Endothelial cell of umbilical vein (primary cell): ENCODE data around the gene TFDP2. TPM values are rescaled to one million over a fixed set of nuclear protein-coding genes. Genes with fewer than 3 reads are reported as not detected.

Source experiments
- BruUV-seq: library from RNA; stranded (reverse); fragments of 400-500 nt; replicated peaks from 2 replicates; lab custom pipeline; 2021; lab: Mats Ljungman, UMichigan
- CTCF ChIA-PET: fragments of 300-600, 350-600 bp; sonication (Branson Sonifier 250); formaldehyde crosslinking; loops from one replicate; lab custom pipeline; 2021; ENCODE audit warnings: antibody characterized with exemption, inconsistent platforms; lab: Charles Lee
- POLR2A ChIA-PET: fragments of 300-600, 350-600 bp; sonication (Branson Sonifier 250); formaldehyde crosslinking; loops from one replicate; lab custom pipeline; 2021; ENCODE audit warnings: antibody characterized with exemption, inconsistent platforms; lab: Charles Lee
- DNase-seq: peaks from one replicate; pipeline ENCODE4 v3.0.0-alpha.2; 2011; ENCODE audit warnings: low read depth, low spot score
- FAIRE-seq: peaks from 2 replicates; lab custom pipeline; 2011; peaks lifted over from hg19 to GRCh38; lab: Jason Lieb, UNC
- H2AFZ ChIP-seq: 2 replicates; pipeline ENCODE4 v1.6.0; 2012; ENCODE audit warnings: low read depth, low read length, control low read depth, inconsistent platforms
- H3K27ac ChIP-seq: 2 replicates; pipeline ENCODE4 v1.5.1; 2011; ENCODE audit warnings: low read depth, mild to moderate bottlenecking, control low read depth, low read length, moderate library complexity; ENCODE audit not compliant: insufficient read depth
- H3K27me3 ChIP-seq, 2 experiments: 2 replicates each; pipeline versions ENCODE4 v1.6.0 to v1.6.1; 2011; ENCODE audit warnings: low read length in 2 of 2, mixed read lengths in 1 of 2; ENCODE audit not compliant: control insufficient read depth in 2 of 2, insufficient read depth in 2 of 2
- H3K36me3 ChIP-seq, 2 experiments: 2 replicates in 1 of 2; 3 replicates in 1 of 2; pipeline ENCODE4 v1.5.1; 2011; ENCODE audit warnings: low read length in 2 of 2, mild to moderate bottlenecking in 1 of 2, moderate library complexity in 1 of 2; ENCODE audit not compliant: control insufficient read depth in 2 of 2, insufficient read depth in 2 of 2; ENCODE audit errors: extremely low read depth in 1 of 2
- H3K4me1 ChIP-seq: 3 replicates; pipeline ENCODE4 v1.5.1; 2011; ENCODE audit warnings: mild to moderate bottlenecking, low read length; ENCODE audit not compliant: control insufficient read depth, insufficient read depth; ENCODE audit errors: extremely low read depth
- H3K4me2 ChIP-seq: 2 replicates; pipeline ENCODE4 v1.6.1; 2011; ENCODE audit warnings: low read length, control low read depth, mixed read lengths; ENCODE audit not compliant: insufficient read depth
- H3K4me3 ChIP-seq, 3 experiments: fragments of 200-600 bp in 1 of 3; sonication (generic), shearing (Covaris generic) in 1 of 3; replicated peaks in 1 of 3; 2 replicates each; pipeline ENCODE4 v1.5.1; 2011 to 2016; ENCODE audit warnings: control low read depth in 3 of 3, low read length in 3 of 3, mild to moderate bottlenecking in 2 of 3, inconsistent platforms in 1 of 3, low read depth in 1 of 3, moderate library complexity in 1 of 3; ENCODE audit not compliant: insufficient read depth in 1 of 3
- H3K79me2 ChIP-seq: 2 replicates; pipeline ENCODE4 v1.6.0; 2012; ENCODE audit warnings: low read length, inconsistent platforms; ENCODE audit not compliant: control insufficient read depth, insufficient read depth
- H3K9ac ChIP-seq: replicated peaks from 2 replicates; pipeline ENCODE3; 2011; ENCODE audit warnings: low read length, control low read depth; ENCODE audit not compliant: insufficient read depth; ENCODE audit errors: extremely low read depth
- H3K9me1 ChIP-seq: replicated peaks from 3 replicates; pipeline ENCODE4 v1.6.0; 2011; ENCODE audit warnings: mild to moderate bottlenecking, low read length; ENCODE audit not compliant: control insufficient read depth, insufficient read depth; ENCODE audit errors: extremely low read depth
- H3K9me3 ChIP-seq: replicated peaks from 2 replicates; pipeline ENCODE4 v1.5.1; 2012; ENCODE audit warnings: low read length, inconsistent platforms; ENCODE audit not compliant: control insufficient read depth, insufficient read depth
- H4K20me1 ChIP-seq: replicated peaks from 2 replicates; pipeline ENCODE3; 2011; ENCODE audit warnings: mild to moderate bottlenecking, low read length; ENCODE audit not compliant: control insufficient read depth, insufficient read depth; ENCODE audit errors: extremely low read depth
- CTCF ChIP-seq, 2 donors: IDR thresholded peaks; 1 replicate in 1 of 2; 2 replicates in 1 of 2; pipeline ENCODE4 v1.5.1; 2011; ENCODE audit warnings: low read length in 2 of 2, mild to moderate bottlenecking in 2 of 2, moderate library complexity in 2 of 2, control low read depth in 1 of 2, inconsistent platforms in 1 of 2, low read depth in 1 of 2; ENCODE audit not compliant: insufficient read depth in 1 of 2; ENCODE audit errors: extremely low read depth in 1 of 2
- EZH2 ChIP-seq: IDR thresholded peaks from 2 replicates; pipeline ENCODE4 v1.6.1; 2012; ENCODE audit warnings: borderline replicate concordance, low read depth, mild to moderate bottlenecking, moderate library complexity, low read length, inconsistent platforms; ENCODE audit not compliant: severe bottlenecking
- FOS ChIP-seq: IDR thresholded peaks from 2 replicates; pipeline ENCODE4 v1.6.1; 2011; ENCODE audit warnings: mild to moderate bottlenecking, low read length, moderate library complexity, borderline replicate concordance; ENCODE audit not compliant: insufficient read depth
- GATA2 ChIP-seq: IDR thresholded peaks from 2 replicates; pipeline ENCODE4 v1.7.0; 2011; ENCODE audit warnings: low read depth, mild to moderate bottlenecking, moderate library complexity, mixed read lengths, low read length; ENCODE audit not compliant: insufficient read length, insufficient read depth
- JUN ChIP-seq: IDR thresholded peaks from 2 replicates; pipeline ENCODE4 v1.6.1; 2011; ENCODE audit warnings: borderline replicate concordance, low read depth; ENCODE audit not compliant: insufficient read length, insufficient read depth
- MAX ChIP-seq: IDR thresholded peaks from 2 replicates; pipeline ENCODE4 v1.6.1; 2011; ENCODE audit not compliant: insufficient read depth, insufficient read length
- MYC ChIP-seq: IDR thresholded peaks from one replicate; pipeline ENCODE4 v1.6.1; 2011; ENCODE audit warnings: mild to moderate bottlenecking, low read depth, low read length
- POLR2A ChIP-seq: IDR thresholded peaks from 2 replicates; pipeline ENCODE4 v1.6.1; 2012; ENCODE audit warnings: low read depth, mild to moderate bottlenecking, control low read depth, low read length
- POLR2AphosphoS5 ChIP-seq: IDR thresholded peaks from 2 replicates; pipeline ENCODE4 v1.6.1; 2012; ENCODE audit warnings: low read depth, mild to moderate bottlenecking, control low read depth, low read length, moderate library complexity; ENCODE audit not compliant: insufficient read depth
- dilution Hi-C: fragments of 300-500 bp; cut with MboI; formaldehyde crosslinking; loops from one replicate; pipeline ENCODE4 v1.15.0; 2019; ENCODE audit warnings: low sequenced_read_pairs; ENCODE audit not compliant: extremely low pct_ligation_motif_present
- intact Hi-C: fragments of 100-400 bp; cut with micrococcal nuclease; formaldehyde crosslinking; loops from one replicate; pipeline ENCODE4 v1.10.0; 2022
- polyA plus RNA-seq, 4 experiments: library from polyadenylated mRNA; depleted of rRNA in 3 of 4; stranded (reverse) in 3 of 4; unstranded in 1 of 4; fragments of >200 nt; gene quantifications; 2 replicates each; pipeline versions ENCODE4 v1.2.1 to v1.2.3, GENCODE V29; 2011 to 2012; ENCODE audit warnings: missing spikeins in 1 of 4
- total RNA-seq: library from RNA; stranded (reverse); gene quantifications from 2 replicates; pipeline ENCODE4 v1.2.3, GENCODE V29; 2021

Gene TFDP2
- total and polyA plus RNA-seq, 2 donors (not counting 3 experiments of a cell fraction or from before 2014, with no cell fraction given) = 8.5 to 21.5 TPM

GRCh38 chr3:141959589-141960554 is 189.5 kb downstream of the TFDP2 start:
- TF ChIP-seq FOS = peak; percentile 73
- TF ChIP-seq JUN = no peak
- no peak for TF ChIP-seq MAX
- H4K20me1 ChIP-seq = no peaks in the 10 kb centered on the region
- intact Hi-C loops (no loop called here), dilution Hi-C loops (no loop called here)
- DNase-seq (no peak), FAIRE-seq (peak; percentile 26)
- ChIA-PET POLR2A (no interaction called here), CTCF (interaction anchor here (1.0 to 1.6 kb wide), 3 partner anchors 16 to 320 kb away, joined by 4 read pairs; partner anchors contain the start of gene RNF7)
- no peaks in the 10 kb centered on the region for H3K9me1 ChIP-seq
- no peaks in the 10 kb centered on the region for H3K9me3 ChIP-seq
- H3K4me2 ChIP-seq = no peak overlapping the region
- H3K4me1 ChIP-seq = no peaks in the 10 kb centered on the region
- H3K79me2 ChIP-seq = no peaks in the 10 kb centered on the region
- no TSS peak for BruUV-seq
- no peak overlapping the region for H3K27ac ChIP-seq
- H3K4me3 ChIP-seq = no peak overlapping the region
- H3K9ac ChIP-seq = no peak overlapping the region
- H2AFZ ChIP-seq = no peak overlapping the region
- no peaks in the 10 kb centered on the region for H3K27me3 ChIP-seq
- no peaks in the 10 kb centered on the region for H3K36me3 ChIP-seq

- FAIRE-seq (no peak), DNase-seq (no peak)
- H3K9ac ChIP-seq = no peak overlapping the region
- H3K27me3 ChIP-seq = no peaks in the 10 kb centered on the region
- no peaks in the 10 kb centered on the region for H4K20me1 ChIP-seq
- intact Hi-C loops = no loop called here
- no peaks in the 10 kb centered on the region for H3K4me1 ChIP-seq
- H3K27ac ChIP-seq = no peak overlapping the region
- H3K36me3 ChIP-seq = no peaks in the 10 kb centered on the region
- POLR2A ChIA-PET = no interaction called here
- no peak overlapping the region for H3K4me2 ChIP-seq
- H3K79me2 ChIP-seq = no peaks in the 10 kb centered on the region
- no peak overlapping the region for H2AFZ ChIP-seq
- no TSS peak for BruUV-seq
- CTCF ChIA-PET = interaction anchor here (1.9 kb wide), 1 partner anchor 15 kb away, joined by 4 read pairs; no protein-coding TSS in a partner anchor
- dilution Hi-C loops = no loop called here
- H3K4me3 ChIP-seq = no peak overlapping the region
- no peaks in the 10 kb centered on the region for H3K9me1 ChIP-seq
- no peaks in the 10 kb centered on the region for H3K9me3 ChIP-seq
- TF ChIP-seq CTCF (IDR thresholded peaks at IDR 0.05; ENCODE audit: extremely low read depth in 1 of 2, insufficient read depth in 1 of 2, low read depth in 1 of 2, low read length in 2 of 2) (no peak), MYC (no peak), POLR2A (no peak), FOS (no peak), GATA2 (no peak), EZH2 (no peak), JUN (no peak), MAX (no peak), POLR2AphosphoS5 (no peak)
These were observed 194.2 kb downstream of the TFDP2 start for GRCh38 chr3:141955175-141955574.
